Activated naive CD8-positive, alpha-beta T cell treated with anti-CD3 and anti-CD28 coated beads, Interleukin-2, amount 50 U/mL, for 16 hours (primary cell): ENCODE measurements around the gene DNASE1L2.
"Not testable (repeated sequence)": the region's sequence is repeated elsewhere in the genome, so short reads cannot be mapped to it uniquely, and the experiment has no call there.

Source experiments
- DNase-seq: peaks from one replicate; pipeline ENCODE4 v3.0.0-alpha.2; 2020; ENCODE audit warnings: low read depth, low spot score

The DNASE1L2 gene

DNA sequence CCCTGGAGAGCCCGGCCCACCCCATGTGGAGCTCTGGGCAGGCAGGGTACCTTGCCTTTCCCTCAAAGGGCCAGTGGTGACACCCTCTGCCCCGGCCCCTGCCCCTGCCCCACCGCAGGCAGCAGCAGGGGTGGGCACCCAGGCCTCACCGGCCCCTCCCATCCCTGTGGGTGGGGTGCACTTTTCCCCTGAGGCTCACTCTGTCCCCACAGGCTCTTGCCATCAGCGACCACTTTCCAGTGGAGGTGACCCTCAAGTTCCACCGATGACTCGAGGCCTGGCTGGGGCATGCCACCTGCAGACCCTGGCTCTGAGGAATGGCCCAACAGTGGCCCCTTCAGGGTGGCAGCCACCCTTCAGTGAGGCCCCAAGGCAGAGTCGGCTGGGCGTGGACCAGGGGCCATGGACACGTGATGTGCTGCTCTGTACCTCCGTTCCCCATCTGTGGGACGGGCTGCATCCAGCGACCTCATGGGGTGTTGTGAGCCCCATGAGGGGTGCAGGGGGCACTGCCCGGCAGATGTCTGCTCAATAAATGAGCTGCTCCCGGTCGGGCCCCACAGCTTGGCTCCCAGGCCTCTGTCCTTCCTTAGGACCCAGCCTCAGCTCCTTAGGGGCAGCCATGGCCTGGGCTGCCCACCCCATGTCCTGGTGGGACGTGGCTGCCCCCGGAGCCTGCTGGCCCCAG lies 2.0 kb downstream of the DNASE1L2 start:
- no peak for DNase-seq

DNA sequence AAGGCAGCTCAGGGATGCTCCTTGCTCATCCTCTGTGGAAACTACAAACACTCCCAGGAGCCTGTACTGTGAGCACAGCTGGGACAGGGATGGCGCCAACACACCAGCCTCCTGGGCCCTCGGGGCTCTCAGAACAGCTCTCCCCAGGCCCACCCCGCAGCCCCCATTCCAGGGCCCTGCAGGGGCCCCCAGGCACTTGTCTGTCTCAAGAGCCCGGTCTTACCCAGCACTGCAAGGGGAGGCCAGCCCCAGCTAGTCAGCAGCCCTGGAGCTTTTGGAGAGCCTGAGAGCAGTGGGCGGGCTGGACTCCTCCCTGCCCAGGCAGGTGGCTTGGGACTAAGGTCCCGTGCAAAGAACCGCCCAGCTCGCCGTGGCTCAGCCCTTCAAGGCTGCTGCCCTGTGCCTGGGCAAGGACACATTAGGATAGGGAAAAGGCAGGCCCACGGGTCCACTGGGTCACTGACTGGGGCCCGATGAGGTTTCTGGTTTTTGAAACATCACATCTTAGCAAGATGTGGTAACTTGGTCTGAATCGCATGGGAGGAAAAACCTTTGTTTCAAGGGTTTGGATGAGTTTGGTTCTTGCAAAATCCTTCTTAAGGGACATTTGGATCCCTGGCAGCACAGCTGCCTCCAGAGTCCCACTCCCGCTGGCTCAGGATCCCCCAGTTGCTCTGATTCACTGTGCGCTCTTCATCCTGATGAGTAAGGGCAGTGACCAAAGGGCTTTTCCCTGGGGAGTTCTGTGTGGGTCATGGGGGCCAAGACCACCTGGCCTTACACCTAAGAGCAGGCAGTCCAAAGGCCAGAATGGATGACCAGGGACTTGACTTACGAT lies 2.8 kb downstream of the DNASE1L2 start:
- no peak for DNase-seq

DNA sequence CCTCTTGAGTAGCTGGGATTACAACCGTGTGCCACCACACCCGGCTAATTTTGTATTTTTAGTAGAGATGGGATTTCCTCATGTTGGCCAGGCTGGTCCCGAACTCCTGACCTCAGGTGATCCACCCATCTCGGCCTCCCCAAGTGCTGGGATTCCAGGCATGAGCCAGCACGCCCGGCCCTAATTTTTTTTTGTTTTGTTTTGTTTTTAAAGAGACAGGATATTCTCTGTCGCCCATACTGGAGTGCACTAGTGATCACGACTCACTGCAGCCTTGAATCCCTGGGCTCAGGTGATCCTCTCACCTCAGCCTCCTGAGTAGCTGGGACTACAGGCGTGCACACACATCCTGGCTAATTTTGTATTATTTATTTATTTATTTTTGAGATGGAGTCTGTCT lies 4.1 kb downstream of the DNASE1L2 start:
- DNase-seq: not testable (repeated sequence)

DNA sequence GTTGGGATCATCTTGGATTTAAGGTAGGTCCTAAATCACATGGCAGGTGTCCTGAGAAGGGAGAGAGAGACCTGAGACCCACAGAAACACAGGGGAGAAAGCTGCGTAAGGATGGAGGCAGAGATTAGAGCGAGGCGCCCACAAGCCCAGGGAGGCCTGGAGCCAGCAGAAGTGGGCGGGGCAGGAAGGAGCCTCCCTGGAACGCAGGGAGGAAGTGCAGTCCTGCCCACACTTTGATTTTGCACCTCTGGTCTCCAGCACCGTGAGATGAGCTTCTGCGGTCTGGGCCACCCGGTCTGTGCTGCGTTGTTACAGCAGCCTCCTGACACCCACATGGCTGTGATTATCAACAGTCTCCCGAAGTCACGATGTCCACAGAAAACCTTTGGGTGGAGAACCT lies 6.4 kb downstream of the DNASE1L2 start:
- DNase-seq: no peak

DNA sequence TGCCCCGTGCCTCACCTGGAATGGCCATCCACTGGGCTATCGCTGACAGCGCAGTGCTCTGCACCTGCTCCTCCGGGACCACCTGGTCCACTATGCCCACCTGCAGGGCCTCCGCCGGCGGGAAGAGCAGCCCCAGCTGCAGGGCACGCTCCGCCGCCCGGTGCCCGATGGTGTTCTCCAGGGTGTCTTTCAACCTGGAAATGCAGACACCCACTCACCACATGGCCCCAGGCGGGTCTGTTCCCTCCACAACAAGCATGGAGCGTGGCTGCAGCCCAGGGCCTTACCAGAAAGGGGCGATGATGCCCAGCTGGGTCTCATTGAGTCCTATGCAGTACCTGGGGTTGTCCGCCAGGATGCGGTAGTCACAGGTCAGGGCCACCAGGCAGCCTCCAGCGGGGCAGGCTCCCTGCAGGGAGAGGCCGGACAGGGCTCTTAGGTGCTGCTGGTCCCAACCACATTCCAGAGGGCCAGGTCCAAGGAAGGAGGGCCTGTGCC lies 6.8 kb downstream of the DNASE1L2 start:
- DNase-seq: no peak

DNA sequence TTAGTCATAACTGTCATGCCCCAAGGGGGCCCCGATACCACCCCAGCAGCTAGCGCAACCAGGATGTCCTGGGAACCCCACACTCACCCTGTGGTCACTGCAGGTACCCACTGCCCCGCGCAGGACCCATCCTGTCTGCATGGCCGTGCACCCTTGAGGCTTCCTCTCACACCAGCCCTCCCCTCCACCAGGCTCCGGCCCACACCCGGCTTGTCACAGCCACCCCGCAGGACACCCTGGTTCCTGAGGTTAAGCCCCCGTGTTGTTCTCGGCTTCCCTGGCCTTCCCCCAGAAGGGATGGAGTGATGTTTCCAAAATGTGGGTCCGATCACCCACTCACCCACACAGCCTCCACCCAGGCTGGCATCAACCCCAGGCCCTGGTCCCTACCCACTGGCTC lies 7.5 kb downstream of the DNASE1L2 start:
- DNase-seq: no peak

DNA sequence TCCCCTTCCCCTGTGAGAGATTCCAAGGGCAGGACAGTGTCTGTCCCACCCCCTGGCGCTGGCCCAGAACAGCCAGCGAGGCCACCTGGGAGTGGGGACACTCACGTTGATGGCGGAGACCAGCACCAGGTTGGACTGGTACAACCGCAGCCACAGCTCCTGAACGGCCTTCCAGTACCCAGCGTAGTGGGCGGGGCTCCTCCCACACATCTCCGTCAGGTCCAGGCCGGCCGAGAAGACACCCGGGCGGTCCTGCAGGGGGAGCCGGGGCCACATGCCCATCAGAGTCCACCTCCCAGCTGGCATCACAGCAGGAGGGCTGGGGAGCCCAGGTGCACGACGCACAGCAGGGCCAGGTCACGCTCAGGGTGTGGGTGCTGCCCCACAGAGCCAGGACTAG lies 8.1 kb downstream of the DNASE1L2 start:
- DNase-seq: no peak

DNA sequence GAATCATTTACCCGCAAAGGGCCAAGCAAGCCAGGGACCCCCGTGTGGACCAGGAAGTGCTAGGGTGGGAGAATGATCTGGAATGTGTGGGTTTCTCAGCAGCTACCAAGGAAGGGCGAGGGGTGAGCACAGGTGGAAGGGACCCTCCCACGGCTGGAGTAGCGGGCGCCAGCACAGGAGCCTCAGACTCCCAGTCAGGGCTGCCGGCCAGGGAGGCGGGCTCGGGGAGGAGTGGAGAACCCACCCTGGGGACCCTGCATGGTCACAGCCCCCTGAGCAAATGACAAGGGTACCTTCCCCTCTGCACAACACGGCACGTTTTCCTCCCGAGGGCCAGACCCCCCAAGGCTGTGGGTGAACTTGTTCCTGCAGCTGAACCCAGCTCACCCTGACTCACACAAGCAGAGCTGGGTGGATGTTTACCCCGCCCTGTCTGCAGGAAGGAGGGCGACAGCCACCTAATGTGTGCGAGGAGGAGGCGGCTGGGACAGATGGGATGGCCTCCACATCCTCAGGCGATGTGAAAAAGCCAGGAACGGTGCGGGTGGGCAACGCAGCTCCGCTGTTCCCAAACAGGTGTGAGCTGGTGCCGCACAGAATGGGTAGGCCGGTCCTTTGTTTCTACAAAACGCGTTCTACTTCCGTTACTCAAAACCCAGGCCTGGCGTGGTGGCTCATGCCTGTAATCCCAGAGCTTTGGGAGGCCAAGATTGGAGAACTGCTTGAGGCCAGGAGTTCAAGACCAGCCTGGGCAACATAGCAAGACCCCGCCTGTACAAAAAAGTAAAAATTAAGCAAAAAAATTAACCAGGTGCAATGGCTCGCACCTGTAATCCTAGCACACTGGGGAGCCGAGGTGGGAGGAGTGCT lies 8.9 kb downstream of the DNASE1L2 start:
- DNase-seq: no peak

DNA sequence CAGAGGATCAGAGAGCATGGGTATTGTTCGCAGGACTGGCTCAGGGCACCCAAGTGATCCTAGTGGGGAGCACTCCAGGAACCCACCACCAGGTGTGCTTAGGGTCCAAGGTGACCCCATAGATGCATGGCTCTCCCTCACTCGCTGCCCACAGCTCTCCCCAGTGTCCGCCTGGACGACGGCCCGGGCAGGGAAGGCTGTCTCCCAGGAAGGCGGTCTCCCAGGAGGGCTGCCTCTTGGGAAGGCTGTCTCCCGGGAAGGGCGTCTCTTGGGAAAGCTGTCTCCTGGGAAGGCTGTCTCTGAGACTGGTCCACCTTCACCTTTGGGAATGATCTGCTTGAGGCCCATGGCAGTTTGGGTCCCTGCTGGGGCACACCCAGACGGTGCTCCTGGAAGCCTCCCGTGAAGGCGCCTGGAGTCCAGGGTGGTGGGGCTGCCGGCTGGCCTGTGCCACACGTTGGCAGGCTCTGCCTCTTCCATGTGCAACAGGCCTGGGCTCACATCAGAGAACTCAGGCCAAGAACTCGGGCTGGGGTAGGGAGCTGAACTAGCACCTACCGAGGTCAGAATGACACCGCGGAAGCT lies 10.1 kb downstream of the DNASE1L2 start:
- no peak for DNase-seq

DNA sequence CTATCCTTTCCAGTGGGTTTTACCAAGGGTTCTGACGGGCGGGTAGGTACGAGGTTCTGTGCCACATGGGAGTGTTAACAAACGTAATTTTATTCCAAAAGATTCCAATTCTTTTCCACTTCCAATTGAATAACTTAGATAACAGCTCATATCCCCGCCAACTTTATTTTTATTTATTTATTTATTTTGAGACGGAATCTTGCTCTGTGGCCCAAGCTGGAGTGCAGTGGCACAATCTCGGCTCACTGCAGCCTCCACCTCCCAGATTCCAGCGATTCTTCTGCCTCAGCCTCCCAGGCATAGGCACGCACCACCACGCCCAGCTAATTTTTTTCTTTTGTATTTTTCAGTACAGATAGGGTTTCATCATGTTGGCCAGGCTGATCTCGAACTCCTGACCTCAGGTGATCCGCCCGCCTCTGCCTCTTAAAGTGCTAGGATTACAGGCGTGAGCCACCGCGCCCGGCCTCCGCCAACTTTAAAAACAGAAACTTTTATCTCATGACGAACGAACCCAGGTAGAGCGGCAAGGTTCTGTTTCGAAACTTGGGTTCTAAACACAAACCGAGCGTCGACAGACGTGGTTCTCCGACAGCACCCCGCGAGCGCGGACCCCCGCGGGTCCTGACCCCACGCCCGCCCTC lies 14.5 kb downstream of the DNASE1L2 start:
- DNase-seq: no peak

DNA sequence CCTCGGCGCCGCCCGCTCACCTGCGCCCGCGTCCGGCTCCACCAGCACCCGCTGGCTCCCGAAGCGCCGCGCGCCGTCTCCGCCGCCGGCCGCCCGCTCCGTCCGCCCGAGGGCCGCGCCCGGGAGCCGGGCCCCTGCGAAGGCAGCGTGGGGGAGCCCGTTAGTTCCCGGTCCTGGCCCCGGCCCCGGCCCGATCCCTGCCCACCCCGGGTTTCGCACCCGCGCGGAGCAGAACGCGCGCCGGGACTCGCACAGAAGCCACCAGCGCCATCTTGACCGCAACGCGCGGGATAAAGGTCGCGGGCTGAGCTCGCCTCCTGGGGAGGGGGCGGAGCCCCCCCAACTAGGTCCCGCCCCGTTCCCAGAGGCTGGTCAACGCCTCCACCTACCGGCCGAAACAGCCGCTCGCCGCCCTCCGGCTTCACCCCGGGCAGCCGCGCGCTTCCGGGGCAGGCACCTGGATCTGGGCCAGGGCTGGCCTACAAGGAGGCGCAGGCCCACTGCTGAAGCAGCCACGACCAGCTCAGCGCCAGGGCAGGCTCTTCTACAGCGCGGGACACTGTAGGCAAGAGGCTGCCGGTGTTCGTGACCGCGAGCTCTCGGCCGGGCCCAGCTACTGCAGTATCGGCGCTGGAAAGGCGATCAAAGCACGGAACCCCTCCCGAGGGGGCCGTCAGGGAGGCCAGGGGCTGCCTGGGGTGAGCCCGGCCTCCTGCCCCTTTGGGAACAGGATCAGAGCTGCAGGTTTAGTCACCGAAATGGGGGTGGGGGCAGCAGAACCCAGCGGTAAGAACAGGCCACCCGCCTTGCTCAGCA lies 15.3 kb downstream of the DNASE1L2 start, which contains the start of gene ECI1:
Gene ECI1 (minus strand): TSS at position 292 of the 816 bp plus-strand sequence. CDS start 21 bp downstream, at position 271.
- no peak for DNase-seq

DNA sequence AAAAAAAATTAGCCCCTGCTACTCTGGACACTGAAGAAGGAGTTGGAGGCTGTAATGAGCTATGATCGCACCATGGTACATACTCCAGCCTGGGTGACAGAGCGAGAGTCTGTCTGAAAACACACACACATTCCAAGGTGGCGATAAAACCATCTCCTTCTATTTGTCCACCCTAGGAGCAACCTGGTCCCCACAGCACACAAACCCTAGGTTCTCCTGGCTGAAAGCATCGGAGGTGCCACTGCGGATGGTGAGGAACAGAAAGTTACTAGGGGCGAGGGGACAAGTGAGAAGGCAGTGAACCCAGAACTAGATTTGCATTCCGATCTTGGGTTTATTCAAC lies 16.5 kb downstream of the DNASE1L2 start:
- no peak for DNase-seq

DNA sequence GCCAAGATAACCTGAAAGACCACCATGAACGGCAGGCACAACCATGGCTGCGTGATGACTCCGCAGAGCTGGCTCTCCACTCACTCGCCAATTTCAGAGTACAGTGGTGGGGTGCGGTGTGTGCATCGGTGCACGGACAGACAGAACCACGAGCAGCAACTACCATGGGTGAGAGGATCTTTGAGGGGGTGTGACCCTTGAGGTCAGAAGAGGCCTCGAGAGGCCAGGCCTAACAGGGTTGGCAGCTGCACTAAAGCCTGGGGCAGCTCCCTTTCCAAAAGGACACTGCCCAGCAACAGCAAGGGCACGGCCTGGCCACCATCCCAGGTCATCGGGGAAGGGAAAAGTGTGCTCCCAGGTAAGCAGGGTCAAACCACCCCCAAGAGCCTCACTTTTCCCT lies 17.0 kb downstream of the DNASE1L2 start:
- DNase-seq: no peak

DNA sequence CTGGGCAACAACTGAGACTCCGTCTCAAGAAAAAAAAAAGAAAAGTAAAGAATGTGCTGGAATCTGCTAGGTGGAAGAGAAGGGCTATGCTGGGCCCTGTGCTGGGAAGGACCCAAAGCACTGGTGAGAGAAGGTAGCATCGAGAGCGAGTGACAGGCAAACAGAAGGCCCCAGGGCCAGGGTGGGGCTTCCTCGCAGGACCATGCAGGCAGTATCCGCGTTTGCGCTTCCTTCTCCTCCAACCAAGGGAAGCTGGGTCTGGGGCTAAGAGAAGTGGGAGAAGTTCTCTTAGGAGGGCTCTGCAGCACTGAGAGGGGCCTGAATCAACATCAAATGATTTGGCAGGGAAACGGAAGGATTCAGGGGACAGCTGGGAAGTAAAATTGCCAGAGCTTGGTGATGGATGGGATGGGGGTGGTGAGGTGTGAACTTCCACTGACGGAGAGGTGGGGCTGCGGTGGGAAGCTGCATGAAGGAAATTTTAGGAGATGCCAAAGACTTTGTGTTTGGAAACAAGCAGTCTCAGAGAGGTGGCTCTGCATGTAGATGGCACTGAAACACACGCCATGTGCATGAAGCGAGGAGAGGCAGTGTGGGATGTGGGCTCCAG lies 20.4 kb downstream of the DNASE1L2 start:
- DNase-seq: no peak

DNA sequence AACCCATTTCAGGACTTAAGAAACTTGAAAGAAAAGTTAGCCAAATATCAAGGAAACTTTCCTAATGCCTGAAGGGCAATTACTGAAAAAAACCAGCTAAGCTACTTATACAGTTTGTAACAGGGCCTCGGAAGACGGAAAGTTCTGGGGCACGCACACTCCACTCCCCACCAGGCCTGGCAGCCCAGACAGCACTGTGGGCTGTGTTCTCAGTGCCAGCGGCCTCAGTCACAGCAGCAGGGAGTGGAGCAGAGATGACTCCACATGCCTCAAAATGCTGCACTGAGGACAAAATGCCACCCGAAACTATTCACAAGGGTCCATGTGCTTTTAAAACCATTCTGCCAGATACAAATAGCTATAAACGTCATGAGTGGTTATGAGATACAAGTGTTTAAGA lies 21.5 kb downstream of the DNASE1L2 start:
- no peak for DNase-seq

DNA sequence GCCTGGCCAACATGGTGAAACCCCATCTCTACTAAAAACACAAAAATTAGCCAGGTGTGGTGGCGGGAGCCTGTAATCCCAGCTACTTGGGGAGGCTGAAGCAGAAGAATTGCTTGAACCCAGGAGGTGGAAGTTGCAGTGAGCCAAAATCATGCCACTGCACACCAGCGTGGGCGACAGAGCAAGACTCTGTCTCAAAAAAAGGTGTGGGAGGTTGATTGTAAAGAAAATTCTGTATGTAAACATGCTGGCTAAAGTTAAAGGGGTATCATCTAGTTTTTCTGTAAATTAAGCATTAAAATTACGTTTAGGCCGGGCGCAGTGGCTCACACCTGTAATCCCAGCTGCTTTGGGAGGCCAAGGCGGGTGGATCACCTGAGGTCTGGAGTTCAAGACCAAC lies 22.3 kb downstream of the DNASE1L2 start:
- not testable (repeated sequence) for DNase-seq

DNA sequence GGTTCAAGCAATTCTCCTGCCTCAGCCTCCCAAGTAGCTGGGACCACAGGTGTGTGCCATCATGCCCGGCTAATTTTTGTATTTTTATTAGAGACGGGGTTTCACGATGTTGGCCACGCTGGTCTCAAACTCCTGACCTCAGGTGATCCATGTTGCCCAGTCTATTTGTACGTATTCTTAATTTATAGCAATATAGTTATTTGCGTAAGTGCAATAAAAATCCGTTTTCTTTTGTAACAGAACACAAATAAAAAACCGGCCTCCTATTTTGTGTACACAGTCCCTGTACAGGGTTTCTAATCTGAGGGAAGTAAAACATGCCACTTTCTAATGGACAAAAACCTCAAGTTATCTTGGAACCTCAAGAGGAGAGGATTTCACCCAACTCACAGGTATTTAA lies 24.0 kb downstream of the DNASE1L2 start:
- DNase-seq: no peak

DNA sequence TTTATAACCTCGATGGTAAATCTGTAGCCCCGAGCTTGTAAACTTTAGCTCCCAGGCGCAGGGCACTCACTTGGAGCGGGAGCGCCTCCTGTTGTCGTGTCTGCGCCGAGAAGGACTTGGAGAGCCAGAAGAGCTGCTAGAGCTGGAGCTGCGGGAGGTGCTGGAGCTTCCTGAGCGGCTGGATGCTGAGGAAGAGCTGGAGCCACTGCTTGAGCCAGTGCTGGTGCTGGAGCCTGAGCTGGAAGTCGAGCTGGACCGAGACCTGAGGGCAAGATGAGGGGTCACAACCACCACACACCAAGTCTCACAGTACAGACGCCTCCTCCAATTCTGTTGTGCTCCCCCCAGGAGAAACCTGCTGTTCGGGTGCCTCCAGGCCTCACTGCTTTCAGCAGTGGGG lies 26.8 kb downstream of the DNASE1L2 start:
- DNase-seq: not testable (repeated sequence)

DNA sequence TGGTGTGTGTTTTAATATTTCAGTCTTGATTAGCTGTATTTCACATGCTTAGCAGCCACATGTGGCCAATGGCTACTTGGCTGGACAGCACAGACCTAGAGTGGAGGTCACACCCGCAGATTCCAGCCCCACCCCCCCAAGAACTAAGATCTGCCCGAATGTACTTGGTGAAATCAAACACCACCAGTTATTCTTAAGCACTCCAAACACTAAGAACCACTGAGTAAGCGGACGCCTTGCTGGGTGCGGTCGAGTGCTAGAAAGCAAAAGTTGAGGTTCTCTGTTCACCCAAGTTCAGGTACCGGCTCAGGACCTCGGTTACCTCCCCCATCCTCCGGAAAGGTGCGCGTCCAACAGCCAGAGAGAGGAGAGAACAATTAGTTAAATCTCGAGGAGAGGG lies 30.6 kb downstream of the DNASE1L2 start:
- DNase-seq: not testable (repeated sequence)

DNA sequence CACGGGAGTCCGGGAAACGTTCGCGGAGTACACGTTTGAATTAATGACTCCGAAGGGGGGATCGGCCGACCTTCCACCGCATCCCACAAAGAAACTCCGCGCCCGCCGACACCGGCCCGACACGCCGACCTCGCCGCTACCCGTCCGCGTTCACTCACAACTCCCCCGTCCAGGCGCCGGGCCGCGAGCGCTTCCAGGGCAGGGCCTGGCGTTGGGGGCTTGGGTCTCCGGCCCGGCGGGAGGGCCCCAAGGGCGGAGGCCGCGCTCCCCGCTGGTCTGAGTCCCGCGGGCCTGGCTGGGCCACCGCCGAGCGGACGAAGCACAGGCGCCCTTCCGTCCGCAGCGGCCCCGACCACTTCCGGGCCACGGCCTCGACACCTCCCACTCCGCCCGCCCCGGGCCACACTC lies 31.3 kb downstream of the DNASE1L2 start:
- not testable (repeated sequence) for DNase-seq
